Activated T-helper 1 cell treated with anti-CD3 and anti-CD28 coated beads, Interleukin-2, amount 50 U/mL, for 16 hours (primary cell): ENCODE results near the gene SCN11A.
A peak's percentile ranks its signal among the peaks of the same experiment; 100 is the strongest.

Source experiments
- DNase-seq, 2 donors: peaks; one replicate each; pipeline ENCODE4 v3.0.0-alpha.2; 2020; ENCODE audit warnings: low read depth in 1 of 2, low spot score in 1 of 2

Gene SCN11A

DNA sequence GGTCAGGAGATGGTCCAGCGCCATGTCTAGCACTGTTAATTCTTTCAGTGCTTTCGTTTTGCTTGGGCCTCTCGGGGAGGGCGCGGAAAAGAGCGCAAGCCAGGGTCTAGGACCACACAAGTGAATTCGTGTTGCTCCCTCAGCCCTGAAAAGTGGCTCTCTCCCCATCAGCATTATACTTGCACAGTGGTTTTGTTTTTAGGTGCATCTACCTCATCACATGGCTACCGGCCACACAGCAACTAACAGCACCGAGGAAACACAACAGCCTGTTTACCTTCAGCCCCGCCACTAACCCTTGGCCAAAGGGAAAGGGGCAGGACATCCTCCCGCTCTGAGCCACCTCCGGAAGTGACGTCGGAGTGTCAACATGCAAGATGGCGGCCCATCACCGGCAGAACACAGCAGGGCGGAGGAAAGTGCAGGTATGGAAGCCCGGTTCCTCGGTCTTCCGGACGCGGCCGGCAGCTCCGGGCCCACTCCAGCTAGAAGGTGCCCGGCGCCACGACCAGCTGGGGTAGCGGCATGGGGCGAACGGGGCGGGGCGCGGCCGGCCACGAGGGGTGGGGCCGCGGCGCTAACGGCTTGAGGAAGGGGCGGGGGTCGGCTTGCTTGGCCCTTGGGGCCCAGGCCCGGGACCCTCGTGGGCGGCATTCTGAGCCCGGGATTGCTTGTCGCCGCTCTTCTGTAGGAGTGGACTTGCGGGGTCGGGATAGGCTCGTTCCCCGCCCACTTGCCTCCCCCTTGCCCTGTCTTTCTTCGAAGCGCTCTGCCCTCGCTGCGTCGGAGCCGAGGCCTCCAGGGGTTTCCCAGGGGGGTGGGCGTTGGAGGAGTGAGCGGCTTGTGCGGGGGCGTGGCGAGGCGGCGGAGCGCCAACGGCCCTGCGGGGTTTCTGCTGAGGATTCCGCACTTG is at the start of gene SCN11A, which contains the start of gene WDR48:
Gene SCN11A (minus strand): TSS at position 296 of the 913 bp plus-strand sequence. CDS start 101,582 bp downstream, outside the sequence.
Gene WDR48 (plus strand): TSS at position 368 of the 913 bp plus-strand sequence. CDS start 10 bp downstream, at position 378.
- DNase-seq, result peak; percentile 83 to 84

DNA sequence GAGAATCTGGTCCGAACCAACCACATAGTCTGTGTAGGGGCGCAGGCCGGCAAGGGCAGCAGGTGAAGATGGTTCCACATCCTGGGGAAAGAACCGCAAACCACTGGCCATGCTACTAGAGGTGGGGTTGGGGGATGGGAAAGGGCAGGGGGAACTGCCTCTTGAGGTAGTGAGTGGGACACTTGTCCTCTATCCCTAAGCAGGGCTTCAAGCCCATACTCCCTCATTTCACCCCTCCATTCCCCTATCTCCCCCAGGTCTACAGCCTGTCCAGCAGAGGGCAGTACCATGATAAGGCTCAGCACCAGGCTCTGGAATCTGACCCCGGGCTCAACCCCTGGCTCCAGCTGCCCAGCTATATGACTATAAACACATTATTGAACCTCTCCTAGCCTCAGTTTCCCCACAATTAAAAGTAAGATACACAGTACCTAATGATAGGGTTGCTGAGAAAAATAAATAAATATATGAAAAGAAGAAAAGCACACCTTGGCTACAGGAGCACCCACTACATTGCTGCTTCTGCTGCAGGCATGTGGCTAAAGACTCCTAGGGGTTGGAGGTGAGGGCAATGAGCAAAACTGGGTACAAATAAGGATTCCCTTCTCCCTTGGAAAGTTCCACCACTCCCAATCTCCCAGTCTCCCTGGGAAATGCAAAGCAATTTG is 49.4 kb upstream of the SCN11A start:
- no peak for DNase-seq

- no peak for DNase-seq
Measured at GRCh38 chr3:39100500-39100886, 48.7 kb upstream of the SCN11A start.

- no peak for DNase-seq
Measured at GRCh38 chr3:39099738-39100499, 48.2 kb upstream of the SCN11A start.

DNA sequence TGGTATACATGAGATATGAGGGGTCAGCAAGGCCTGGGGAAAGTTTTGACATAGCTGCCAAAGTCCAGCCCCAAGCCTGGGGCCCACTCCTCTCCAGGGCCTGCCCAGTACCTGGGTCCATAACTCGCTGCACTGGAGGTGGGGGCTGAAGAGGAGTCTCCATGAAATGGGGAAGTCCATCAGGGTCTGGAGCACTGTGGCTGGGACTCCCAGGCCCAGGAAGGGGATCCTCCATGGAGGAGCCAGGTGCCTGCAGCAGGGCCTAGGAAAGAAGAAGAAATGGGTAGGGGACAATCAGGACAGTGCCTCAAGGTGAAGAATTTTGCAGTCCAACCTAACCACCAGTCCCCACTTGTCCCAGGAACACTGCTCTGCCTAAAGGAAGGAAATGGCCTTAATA is 47.5 kb upstream of the SCN11A start:
- DNase-seq, result no peak

- DNase-seq, result no peak
Measured at GRCh38 chr3:39098473-39099000, 46.8 kb upstream of the SCN11A start.

GRCh38 chr3:39097716-39098472 is 46.1 kb upstream of the SCN11A start:
- DNase-seq, result no peak

DNA sequence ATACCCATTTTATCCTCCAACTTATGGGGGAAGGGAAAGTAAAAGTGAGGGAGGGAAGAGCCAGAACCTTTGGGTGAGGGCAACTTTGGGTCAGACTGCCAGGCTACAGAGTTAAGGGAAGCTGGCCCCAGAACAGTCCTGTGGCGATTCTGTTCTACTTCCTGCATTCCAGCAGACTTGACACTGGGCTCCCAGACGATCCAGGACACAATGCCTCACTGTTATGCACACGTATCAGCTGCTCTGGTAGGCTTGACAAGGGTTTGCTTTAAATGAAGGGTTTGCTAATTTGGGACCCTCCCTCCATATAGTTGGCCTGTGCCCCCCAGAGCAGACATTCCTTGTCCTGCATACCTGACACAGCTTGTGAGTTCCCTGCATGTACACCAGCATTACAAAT is 45.0 kb upstream of the SCN11A start:
- no peak for DNase-seq

GRCh38 chr3:39095778-39096177 is 44.0 kb upstream of the SCN11A start:
- DNase-seq, result no peak

DNA sequence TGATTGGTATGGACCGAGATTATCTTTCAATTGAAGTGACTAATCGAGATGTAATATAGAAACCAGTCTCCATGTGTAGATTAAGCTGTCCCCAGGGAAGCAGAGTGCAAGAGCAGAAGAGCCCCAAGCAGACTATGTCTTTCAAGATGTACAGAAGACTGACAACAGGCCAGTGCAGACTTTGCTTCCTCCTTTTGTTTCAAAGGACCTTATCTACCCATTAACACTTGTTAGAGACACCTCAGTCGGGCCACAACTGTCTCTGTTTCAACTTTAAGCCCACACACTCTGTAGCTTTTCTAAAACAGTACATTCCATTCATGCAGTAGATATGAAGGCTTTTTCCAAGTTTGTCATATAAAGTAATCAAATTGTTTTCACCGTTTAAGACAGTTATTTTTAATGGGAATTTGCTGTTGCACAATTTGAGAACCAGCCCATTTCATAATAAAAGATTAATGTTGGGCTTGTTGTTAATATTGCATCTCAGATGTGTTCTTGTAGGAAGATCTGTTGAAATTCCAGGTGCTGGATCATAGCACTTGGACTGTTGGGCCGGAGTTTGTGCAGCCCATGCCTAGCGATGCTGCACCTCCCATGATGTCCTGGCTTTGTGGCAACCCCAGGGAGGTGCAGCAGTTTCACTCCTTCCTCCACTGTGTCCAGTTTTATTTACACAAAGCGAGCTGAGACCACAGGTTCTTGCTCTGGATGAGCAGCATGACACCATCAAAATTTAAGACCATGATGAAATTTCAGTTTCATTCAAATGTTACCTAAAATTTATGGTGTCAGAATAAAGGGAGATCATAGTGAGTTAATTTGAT is 43.3 kb upstream of the SCN11A start:
- no peak for DNase-seq

DNA sequence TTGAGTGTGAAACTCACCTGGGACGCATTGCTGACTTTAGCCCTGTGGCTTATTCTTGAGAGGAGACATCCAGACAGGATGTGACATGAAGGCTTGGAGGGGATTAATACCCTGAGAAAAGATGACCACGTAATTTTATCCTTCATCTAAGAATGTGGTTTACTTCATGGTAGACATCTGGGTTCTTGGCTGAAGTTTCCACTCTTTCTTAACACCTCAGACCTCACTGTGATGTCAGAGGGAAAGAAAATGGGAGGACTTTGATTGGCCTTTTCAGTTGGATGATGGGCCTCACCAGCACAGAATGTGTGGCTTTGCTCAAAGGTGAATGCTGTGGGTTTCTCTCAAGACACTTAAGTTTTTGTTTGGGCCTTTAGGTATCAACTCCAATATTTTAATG is 39.2 kb upstream of the SCN11A start:
- no peak for DNase-seq

GRCh38 chr3:39088889-39089288 is 37.1 kb upstream of the SCN11A start:
- no peak for DNase-seq

- DNase-seq, result no peak
Measured at GRCh38 chr3:39088456-39088855, 36.7 kb upstream of the SCN11A start.

DNA sequence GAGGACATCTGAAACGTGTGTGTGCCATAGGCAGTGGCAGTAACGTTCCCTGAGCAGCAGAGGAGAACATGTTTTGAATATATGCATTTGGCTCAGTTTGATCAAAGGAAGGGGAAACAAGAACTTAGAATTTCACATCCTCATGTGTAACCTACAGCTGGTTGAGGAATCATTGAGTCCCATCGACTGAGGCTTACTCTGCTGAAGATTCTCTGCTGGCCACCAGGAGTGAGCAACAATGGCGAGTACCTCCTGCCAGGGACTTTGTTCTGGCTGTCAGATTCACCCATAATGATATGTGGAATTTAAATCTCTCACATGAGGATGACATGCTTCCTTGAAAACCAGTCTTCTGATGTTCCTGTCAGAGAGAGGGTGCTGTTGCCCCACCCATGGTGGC is 34.4 kb upstream of the SCN11A start:
- no peak for DNase-seq

- no peak for DNase-seq
Measured at GRCh38 chr3:39082666-39083313, 31.0 kb upstream of the SCN11A start.

GRCh38 chr3:39080026-39080425 is 28.3 kb upstream of the SCN11A start:
- DNase-seq, result no peak

DNA sequence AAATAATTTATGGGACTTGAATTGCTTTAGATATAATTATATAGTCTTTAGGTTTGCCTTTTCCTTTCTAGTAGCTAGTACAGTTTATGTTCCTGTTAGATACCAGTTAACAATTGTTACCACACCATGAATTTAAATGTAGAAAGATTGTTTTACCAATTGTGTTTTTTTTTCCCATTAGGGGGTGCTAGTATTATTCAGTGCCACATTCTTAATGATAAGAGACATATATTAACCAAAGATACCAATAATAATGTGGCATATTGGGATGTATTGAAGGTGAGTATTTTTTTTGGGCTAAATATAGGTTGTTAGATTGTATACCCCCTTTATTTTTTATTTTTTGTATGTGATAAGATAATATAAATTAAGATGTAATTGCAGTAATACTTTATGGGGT is 27.8 kb upstream of the SCN11A start:
- no peak for DNase-seq

DNA sequence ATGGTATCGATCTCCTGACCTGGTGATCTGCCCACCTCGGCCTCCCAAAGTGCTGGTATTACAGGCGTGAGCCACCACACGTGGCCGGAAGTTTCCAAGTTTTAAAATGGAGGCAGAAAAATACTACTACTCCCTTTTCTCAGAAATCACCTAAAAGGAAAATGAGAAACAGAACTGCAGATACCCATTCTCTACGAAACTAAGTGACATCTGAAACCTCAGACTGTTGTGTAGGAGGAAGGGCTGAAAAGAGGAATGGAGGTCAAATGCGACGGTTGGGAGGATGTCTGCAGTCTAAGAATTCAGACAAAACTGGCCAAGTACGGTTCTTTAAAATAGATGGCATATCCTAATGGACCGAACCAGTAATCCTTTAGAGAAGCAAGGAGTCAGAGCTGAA is 24.2 kb upstream of the SCN11A start:
- no peak for DNase-seq

DNA sequence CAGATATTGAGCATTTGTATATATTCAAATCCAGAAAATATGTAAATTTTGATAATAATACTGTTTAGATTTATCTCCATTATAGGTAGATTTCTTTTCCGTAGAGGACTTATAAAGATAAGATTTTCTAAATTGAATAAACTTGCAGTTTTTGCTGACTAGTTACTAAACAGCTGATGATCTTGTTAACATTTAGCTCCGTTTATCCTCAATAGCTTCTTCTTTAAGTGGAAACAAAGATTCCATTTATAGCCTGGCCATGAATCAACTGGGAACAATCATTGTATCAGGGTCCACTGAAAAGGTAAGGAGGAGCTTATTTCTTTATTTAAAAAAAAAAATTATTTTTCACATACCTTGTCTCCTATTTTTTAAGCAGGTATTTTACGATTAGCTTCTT is 16.8 kb upstream of the SCN11A start:
- DNase-seq, result no peak
